ENCODE measurements around the gene TBC1D4. TPM values are rescaled to one million over a fixed set of nuclear protein-coding genes. Genes with fewer than 3 reads are reported as not detected.
A peak's percentile ranks its signal among the peaks of the same experiment; 100 is the strongest.

The TBC1D4 gene
- polyA plus RNA-seq, 4 donors, result 55.1 to 62.5 (median 59.5) TPM

GRCh38 chr13:75489502-75490263, 7.7 kb upstream of the TBC1D4 start:
- no peak for DNase-seq (ENCODE audit: low read depth in 4 of 4, low spot score in 3 of 4)

GRCh38 chr13:75486146-75487062, 4.4 kb upstream of the TBC1D4 start:
- no peak for DNase-seq (ENCODE audit: low read depth in 4 of 4, low spot score in 3 of 4)

- no peak for DNase-seq (ENCODE audit: low read depth in 4 of 4, low spot score in 3 of 4)
These were observed 3.5 kb upstream of the TBC1D4 start for GRCh38 chr13:75485286-75486062.

GRCh38 chr13:75482820-75483079, 781 bp upstream of the TBC1D4 start:
- no peak for DNase-seq (ENCODE audit: low read depth in 4 of 4, low spot score in 3 of 4)

GRCh38 chr13:75481176-75482069, 546 bp downstream of the TBC1D4 start:
- DNase-seq (ENCODE audit: low read depth in 4 of 4, low spot score in 3 of 4), result peak in 3 of 4 donors; percentile 23 to 47 (median 28)

GRCh38 chr13:75480671-75481175, 1.2 kb downstream of the TBC1D4 start:
- peak in 3 of 4 donors; percentile 55 to 65 (median 63) for DNase-seq (ENCODE audit: low read depth in 4 of 4, low spot score in 3 of 4)

- no peak for DNase-seq (ENCODE audit: low read depth in 4 of 4, low spot score in 3 of 4)
These were observed 2.7 kb downstream of the TBC1D4 start for GRCh38 chr13:75479102-75479740.

GRCh38 chr13:75478659-75479058, 3.3 kb downstream of the TBC1D4 start:
- DNase-seq (ENCODE audit: low read depth in 4 of 4, low spot score in 3 of 4), result no peak

GRCh38 chr13:75474956-75475355, 7.0 kb downstream of the TBC1D4 start:
- DNase-seq (ENCODE audit: low read depth in 4 of 4, low spot score in 3 of 4), result no peak

- no peak for DNase-seq (ENCODE audit: low read depth in 4 of 4, low spot score in 3 of 4)
These were observed 8.5 kb downstream of the TBC1D4 start for GRCh38 chr13:75473468-75473867.

- no peak for DNase-seq (ENCODE audit: low read depth in 4 of 4, low spot score in 3 of 4)
These were observed 11.3 kb downstream of the TBC1D4 start for GRCh38 chr13:75470676-75471075.

GRCh38 chr13:75469047-75469446, 12.9 kb downstream of the TBC1D4 start:
- DNase-seq (ENCODE audit: low read depth in 4 of 4, low spot score in 3 of 4), result no peak

- DNase-seq (ENCODE audit: low read depth in 4 of 4, low spot score in 3 of 4), result no peak
These were observed 13.4 kb downstream of the TBC1D4 start for GRCh38 chr13:75468602-75469001.

GRCh38 chr13:75468098-75468497, 13.9 kb downstream of the TBC1D4 start:
- no peak for DNase-seq (ENCODE audit: low read depth in 4 of 4, low spot score in 3 of 4)

- DNase-seq (ENCODE audit: low read depth in 4 of 4, low spot score in 3 of 4), result no peak
These were observed 14.8 kb downstream of the TBC1D4 start for GRCh38 chr13:75467040-75467728.

GRCh38 chr13:75465236-75465635, 16.7 kb downstream of the TBC1D4 start:
- no peak for DNase-seq (ENCODE audit: low read depth in 4 of 4, low spot score in 3 of 4)

GRCh38 chr13:75461314-75461713, 20.7 kb downstream of the TBC1D4 start:
- no peak for DNase-seq (ENCODE audit: low read depth in 4 of 4, low spot score in 3 of 4)

- no peak for DNase-seq (ENCODE audit: low read depth in 4 of 4, low spot score in 3 of 4)
These were observed 21.3 kb downstream of the TBC1D4 start for GRCh38 chr13:75460644-75461043.
